Measurements from ENCODE around the gene BRD7. TPM values are rescaled to one million over a fixed set of nuclear protein-coding genes. Genes with fewer than 3 reads are reported as not detected.

Gene BRD7
- total and polyA plus RNA-seq, 7 experiments from 2014 or later = 34.5 to 91.1 (median 84.4) TPM

DNA sequence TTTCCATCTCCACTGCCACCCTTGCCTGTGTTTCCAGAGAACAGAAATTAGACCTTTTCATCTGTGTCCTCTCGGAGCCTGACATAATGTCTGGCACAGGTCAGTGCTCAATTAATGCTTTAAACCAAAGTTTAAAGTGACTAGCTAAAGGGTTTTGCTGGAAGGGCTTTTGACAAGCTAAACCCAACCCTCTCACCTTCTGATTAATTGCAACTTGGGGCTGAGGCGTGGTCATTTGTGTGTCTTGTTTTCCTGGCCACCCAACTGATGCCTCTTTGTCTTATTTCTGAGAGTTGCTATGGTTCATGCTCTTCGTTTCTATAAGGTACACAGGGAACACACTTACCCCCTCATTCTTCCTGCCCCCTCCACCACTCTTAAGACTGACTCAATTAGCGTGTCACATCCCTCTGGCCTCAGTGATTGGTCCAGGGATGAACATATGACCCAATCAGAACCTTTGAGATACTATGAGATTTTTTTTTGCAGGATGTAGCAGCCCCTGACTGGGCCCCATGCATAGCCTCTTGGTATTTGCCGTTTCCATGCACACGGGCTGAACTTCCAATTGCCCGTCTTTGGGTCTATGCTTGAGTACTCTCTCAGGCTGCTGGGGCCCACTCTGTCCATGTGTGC lies 15.8 kb upstream of the BRD7 start:
- no peak for DNase-seq
- Mint-ChIP-seq H3K27ac (no peak overlapping the region), H3K27me3 (peaks cover 0 to 3% (median 0%) of the 10 kb centered on the region in 5 donors), H3K4me3 (no peak overlapping the region), H3K36me3 (no peaks in the 10 kb centered on the region), H3K9me3 (peaks cover 0 to 1% (median 0%) of the 10 kb centered on the region in 11 donors), H3K4me1 (no peaks in the 10 kb centered on the region)
- ATAC-seq = no peak
- no peak overlapping the region for H3K27ac ChIP-seq (ENCODE audit: low read depth, low read length)
- H3K4me3 ChIP-seq (ENCODE audit: low read length) = no peak overlapping the region
- ChIA-PET CTCF (no interaction called here), POLR2A (no interaction called here)
- intact Hi-C loops (cut with micrococcal nuclease) = no loop called here
- no peaks in the 10 kb centered on the region for H3K36me3 ChIP-seq (ENCODE audit: control insufficient read depth in 2 of 3, insufficient read depth in 3 of 3, low read length in 3 of 3)
- H3K9me3 ChIP-seq (ENCODE audit: control insufficient read depth in 2 of 3, low read length in 3 of 3) = no peaks in the 10 kb centered on the region
- no peaks in the 10 kb centered on the region for H3K4me1 ChIP-seq (ENCODE audit: control insufficient read depth in 2 of 2, insufficient read depth in 2 of 2, low read length in 2 of 2)
- H3K27me3 ChIP-seq (ENCODE audit: control insufficient read depth in 2 of 2, insufficient read depth in 2 of 2, low read length in 2 of 2) = no peaks in the 10 kb centered on the region

DNA sequence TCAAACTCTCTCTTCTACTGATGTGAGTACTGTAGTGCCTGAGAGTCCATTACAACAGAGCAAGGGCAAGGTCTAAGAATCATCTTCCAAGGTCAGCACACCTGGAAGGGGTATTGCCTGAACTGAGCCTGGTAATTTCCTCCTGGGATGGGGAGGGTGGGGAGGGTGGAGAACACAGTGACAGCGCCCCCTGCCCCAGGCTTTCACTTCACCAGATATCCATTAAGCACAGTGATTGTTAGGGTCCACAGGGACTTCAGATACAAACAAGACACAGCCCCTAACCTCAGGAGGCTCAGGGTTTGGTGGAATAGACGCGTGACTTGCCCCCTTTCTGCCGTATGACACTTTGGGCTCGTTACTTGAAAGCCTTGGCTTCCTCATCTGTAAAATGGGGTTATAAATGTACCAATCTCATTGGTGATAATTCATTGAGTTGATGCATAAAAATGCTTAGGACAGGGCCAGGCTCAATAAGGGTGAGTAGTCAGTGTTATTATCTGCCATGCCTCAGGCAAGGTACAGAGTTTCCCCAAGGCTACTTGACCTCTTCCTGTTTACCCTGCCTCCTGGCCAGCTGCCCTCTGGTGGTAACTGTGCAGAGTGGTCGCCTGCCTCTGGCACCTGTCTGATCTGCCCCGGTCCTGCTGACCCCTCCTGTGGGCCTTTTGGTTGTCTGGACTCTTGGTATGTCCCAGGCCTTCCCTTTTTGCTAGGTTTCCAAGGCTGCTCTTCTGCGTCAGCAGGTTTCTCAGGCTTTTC lies 13.1 kb upstream of the BRD7 start:
- POLR2A ChIA-PET = no interaction called here
- Histone ChIP-seq H3K4me1 (ENCODE audit: control insufficient read depth in 2 of 2, insufficient read depth in 2 of 2, low read length in 2 of 2) (no peaks in the 10 kb centered on the region), H3K9me3 (ENCODE audit: control insufficient read depth in 2 of 3, low read length in 3 of 3) (no peaks in the 10 kb centered on the region), H3K27me3 (ENCODE audit: control insufficient read depth in 2 of 2, insufficient read depth in 2 of 2, low read length in 2 of 2) (no peaks in the 10 kb centered on the region), H3K27ac (ENCODE audit: low read depth, low read length) (no peak overlapping the region), H3K4me3 (ENCODE audit: low read length) (no peak overlapping the region), H3K36me3 (ENCODE audit: control insufficient read depth in 2 of 3, insufficient read depth in 3 of 3, low read length in 3 of 3) (no peaks in the 10 kb centered on the region)
- no peak overlapping the region for H3K4me3 Mint-ChIP-seq
- intact Hi-C loops (cut with micrococcal nuclease) = no loop called here
- H3K36me3 Mint-ChIP-seq = no peaks in the 10 kb centered on the region
- ATAC-seq = peak; percentile 24
- no peaks in the 10 kb centered on the region for H3K4me1 Mint-ChIP-seq
- DNase-seq = no peak
- CTCF ChIA-PET = no interaction called here
- peaks cover 0 to 6% (median 0%) of the 10 kb centered on the region in 5 donors for H3K27me3 Mint-ChIP-seq
- H3K9me3 Mint-ChIP-seq = peaks cover 0 to 1% (median 0%) of the 10 kb centered on the region in 11 donors
- H3K27ac Mint-ChIP-seq = no peak overlapping the region

DNA sequence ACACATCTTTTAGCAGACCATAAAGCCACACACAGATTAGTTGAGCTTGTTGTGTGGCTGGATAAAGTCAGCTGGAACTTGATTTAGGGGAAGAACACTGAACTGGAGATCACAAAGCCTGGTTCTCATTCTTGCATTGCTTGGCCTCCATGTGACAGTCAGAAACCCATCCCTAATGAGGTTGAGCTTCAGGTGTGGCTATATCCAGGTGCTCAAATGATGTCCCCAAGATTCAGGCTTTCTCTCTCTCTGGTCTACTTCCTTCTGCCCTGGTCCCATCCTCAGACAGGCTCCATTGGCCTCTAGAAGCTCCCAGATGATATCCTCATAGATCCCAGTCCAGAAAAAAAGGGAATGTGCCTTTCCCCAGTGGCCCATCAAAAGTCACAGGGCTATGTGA lies 9.6 kb upstream of the BRD7 start:
- Histone ChIP-seq H3K27me3 (ENCODE audit: control insufficient read depth in 2 of 2, insufficient read depth in 2 of 2, low read length in 2 of 2) (no peaks in the 10 kb centered on the region), H3K27ac (ENCODE audit: low read depth, low read length) (no peak overlapping the region), H3K4me3 (ENCODE audit: low read length) (no peak overlapping the region), H3K36me3 (ENCODE audit: control insufficient read depth in 2 of 3, insufficient read depth in 3 of 3, low read length in 3 of 3) (no peaks in the 10 kb centered on the region), H3K4me1 (ENCODE audit: control insufficient read depth in 2 of 2, insufficient read depth in 2 of 2, low read length in 2 of 2) (no peaks in the 10 kb centered on the region), H3K9me3 (ENCODE audit: control insufficient read depth in 2 of 3, low read length in 3 of 3) (no peaks in the 10 kb centered on the region)
- Mint-ChIP-seq H3K4me3 (no peak overlapping the region), H3K4me1 (peaks cover 0 to 13% (median 0%) of the 10 kb centered on the region in 7 donors), H3K9me3 (no peaks in the 10 kb centered on the region), H3K27me3 (peaks cover 0 to 21% (median 0%) of the 10 kb centered on the region in 5 donors), H3K27ac (no peak overlapping the region), H3K36me3 (no peaks in the 10 kb centered on the region)
- CTCF ChIA-PET = interaction anchor here (0.7 to 0.8 kb wide), 2 partner anchors 51 to 163 kb away, joined by 3 read pairs; no protein-coding TSS in a partner anchor
- DNase-seq = no peak
- POLR2A ChIA-PET = no interaction called here
- ATAC-seq = no peak
- intact Hi-C loops (cut with micrococcal nuclease) = no loop called here

DNA sequence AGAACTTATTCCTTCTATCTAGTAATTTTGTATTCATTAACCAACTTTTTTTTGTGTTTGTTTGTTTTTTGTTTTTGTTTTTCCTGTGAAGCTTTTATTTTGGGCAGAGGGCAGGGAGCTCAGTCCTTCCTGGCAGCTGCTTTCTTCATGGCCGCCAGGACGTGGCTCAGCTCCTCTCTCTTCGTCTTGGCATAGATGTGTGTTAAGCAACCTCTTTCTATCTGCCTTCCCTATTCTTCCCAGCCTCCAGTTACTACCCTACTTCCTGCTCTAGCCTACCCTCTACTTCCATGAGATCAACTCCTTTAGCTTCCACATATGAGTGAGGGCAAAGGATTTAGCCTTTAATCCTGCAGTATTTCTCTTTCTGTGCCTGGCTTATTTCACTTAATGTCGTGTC lies 8.2 kb upstream of the BRD7 start:
- no peak overlapping the region for H3K27ac ChIP-seq (ENCODE audit: low read depth, low read length)
- DNase-seq = no peak
- Mint-ChIP-seq H3K9me3 (no peaks in the 10 kb centered on the region), H3K4me3 (no peak overlapping the region), H3K4me1 (peaks cover 0 to 13% (median 0%) of the 10 kb centered on the region in 7 donors), H3K27ac (peak overlapping the region in 1 of 9 donors; percentile 6), H3K36me3 (no peaks in the 10 kb centered on the region), H3K27me3 (peaks cover 0 to 21% (median 0%) of the 10 kb centered on the region in 5 donors)
- H3K9me3 ChIP-seq (ENCODE audit: control insufficient read depth in 2 of 3, low read length in 3 of 3) = no peaks in the 10 kb centered on the region
- no peaks in the 10 kb centered on the region for H3K27me3 ChIP-seq (ENCODE audit: control insufficient read depth in 2 of 2, insufficient read depth in 2 of 2, low read length in 2 of 2)
- no peaks in the 10 kb centered on the region for H3K36me3 ChIP-seq (ENCODE audit: control insufficient read depth in 2 of 3, insufficient read depth in 3 of 3, low read length in 3 of 3)
- no peaks in the 10 kb centered on the region for H3K4me1 ChIP-seq (ENCODE audit: control insufficient read depth in 2 of 2, insufficient read depth in 2 of 2, low read length in 2 of 2)
- POLR2A ChIA-PET = interaction anchor here (0.6 kb wide), 1 partner anchor 44 kb away, joined by 4 read pairs; no protein-coding TSS in a partner anchor
- no peak for ATAC-seq
- CTCF ChIA-PET = interaction anchor here (0.7 to 1.5 kb wide), 4 partner anchors 8 to 268 kb away, joined by 3 to 4 read pairs (median 4); no protein-coding TSS in a partner anchor
- intact Hi-C loops (cut with micrococcal nuclease) = no loop called here
- no peak overlapping the region for H3K4me3 ChIP-seq (ENCODE audit: low read length)

DNA sequence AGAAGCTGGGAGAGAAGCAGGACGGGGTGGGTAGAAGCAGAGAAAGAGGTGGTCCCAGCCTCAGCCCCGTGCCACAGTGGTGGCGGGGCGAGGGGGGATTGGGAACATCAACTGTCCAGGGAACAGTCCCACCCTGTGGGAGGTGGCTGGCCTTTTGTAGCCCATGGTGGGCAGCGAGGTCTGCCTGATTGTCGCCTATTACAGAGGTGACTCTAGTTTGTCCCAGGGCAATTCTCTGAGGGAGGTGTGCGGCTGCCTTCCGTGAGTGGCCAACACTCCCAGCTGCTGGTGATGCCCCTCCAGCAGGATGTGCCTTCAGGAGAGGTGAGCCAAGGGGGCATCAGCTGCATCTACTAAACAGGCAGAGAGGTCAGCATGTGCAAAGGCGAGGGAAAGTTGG lies 5.0 kb upstream of the BRD7 start:
- no peak for DNase-seq
- POLR2A ChIA-PET = interaction anchor here (0.6 kb wide), 1 partner anchor 21 kb away, joined by 6 read pairs; no protein-coding TSS in a partner anchor
- Mint-ChIP-seq H3K27me3 (peaks cover 0 to 21% (median 0%) of the 10 kb centered on the region in 5 donors), H3K4me1 (peaks cover 6 to 25% (median 12%) of the 10 kb centered on the region in 7 donors), H3K9me3 (no peaks in the 10 kb centered on the region), H3K27ac (peak overlapping the region in 1 of 9 donors; percentile 74), H3K4me3 (no peak overlapping the region), H3K36me3 (no peaks in the 10 kb centered on the region)
- Histone ChIP-seq H3K9me3 (ENCODE audit: control insufficient read depth in 2 of 3, low read length in 3 of 3) (no peaks in the 10 kb centered on the region), H3K36me3 (ENCODE audit: control insufficient read depth in 2 of 3, insufficient read depth in 3 of 3, low read length in 3 of 3) (no peaks in the 10 kb centered on the region), H3K27me3 (ENCODE audit: control insufficient read depth in 2 of 2, insufficient read depth in 2 of 2, low read length in 2 of 2) (no peaks in the 10 kb centered on the region), H3K4me3 (ENCODE audit: low read length) (no peak overlapping the region), H3K27ac (ENCODE audit: low read depth, low read length) (no peak overlapping the region), H3K4me1 (ENCODE audit: control insufficient read depth in 2 of 2, insufficient read depth in 2 of 2, low read length in 2 of 2) (peaks cover 5 to 6% of the 10 kb centered on the region in 2 donors)
- intact Hi-C loops (cut with micrococcal nuclease) = no loop called here
- CTCF ChIA-PET = interaction anchor here (0.8 to 2.0 kb wide), 3 partner anchors 12 to 294 kb away, joined by 3 to 6 read pairs (median 5); no protein-coding TSS in a partner anchor
- ATAC-seq = no peak

DNA sequence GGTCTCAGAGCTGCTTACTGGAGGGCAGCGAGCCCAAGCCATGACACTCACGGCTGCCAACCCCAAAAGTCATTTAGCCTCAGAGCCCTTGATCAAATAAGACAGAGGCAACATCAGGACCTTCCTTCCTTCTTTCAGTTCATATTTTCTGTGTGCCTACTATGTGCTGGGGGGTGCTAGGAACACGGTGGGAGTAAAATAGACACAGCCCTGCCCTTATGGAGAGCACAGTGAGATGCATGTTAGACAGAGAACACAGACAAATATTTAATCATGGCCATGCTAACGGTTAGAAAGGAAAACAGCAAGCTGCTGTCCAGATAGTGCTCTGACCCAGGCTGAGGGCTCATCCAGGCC lies 4.5 kb upstream of the BRD7 start:
- Histone ChIP-seq H3K4me1 (ENCODE audit: control insufficient read depth in 2 of 2, insufficient read depth in 2 of 2, low read length in 2 of 2) (peaks cover 5 to 6% of the 10 kb centered on the region in 2 donors), H3K27me3 (ENCODE audit: control insufficient read depth in 2 of 2, insufficient read depth in 2 of 2, low read length in 2 of 2) (no peaks in the 10 kb centered on the region), H3K9me3 (ENCODE audit: control insufficient read depth in 2 of 3, low read length in 3 of 3) (no peaks in the 10 kb centered on the region), H3K4me3 (ENCODE audit: low read length) (no peak overlapping the region), H3K36me3 (ENCODE audit: control insufficient read depth in 2 of 3, insufficient read depth in 3 of 3, low read length in 3 of 3) (no peaks in the 10 kb centered on the region), H3K27ac (ENCODE audit: low read depth, low read length) (no peak overlapping the region)
- ChIA-PET POLR2A (interaction anchor here (0.6 kb wide), 1 partner anchor 22 kb away, joined by 6 read pairs; no protein-coding TSS in a partner anchor), CTCF (interaction anchor here (1.6 to 2.0 kb wide), 2 partner anchors 254 to 294 kb away, joined by 5 to 6 read pairs; no protein-coding TSS in a partner anchor)
- DNase-seq = no peak
- H3K4me1 Mint-ChIP-seq = peaks cover 6 to 25% (median 12%) of the 10 kb centered on the region in 7 donors
- ATAC-seq = no peak
- peaks cover 0 to 21% (median 0%) of the 10 kb centered on the region in 5 donors for H3K27me3 Mint-ChIP-seq
- no peaks in the 10 kb centered on the region for H3K36me3 Mint-ChIP-seq
- intact Hi-C loops (cut with micrococcal nuclease) = no loop called here
- no peak overlapping the region for H3K4me3 Mint-ChIP-seq
- H3K9me3 Mint-ChIP-seq = no peaks in the 10 kb centered on the region
- H3K27ac Mint-ChIP-seq = peak overlapping the region in 1 of 9 donors; percentile 20
